ENCODE data around the gene XYLT1. TPM values are rescaled to one million over a fixed set of nuclear protein-coding genes. Genes with fewer than 3 reads are reported as not detected.

XYLT1 gene
- total RNA-seq, 1 donor from 2014 or later, result 27.3 TPM

DNA sequence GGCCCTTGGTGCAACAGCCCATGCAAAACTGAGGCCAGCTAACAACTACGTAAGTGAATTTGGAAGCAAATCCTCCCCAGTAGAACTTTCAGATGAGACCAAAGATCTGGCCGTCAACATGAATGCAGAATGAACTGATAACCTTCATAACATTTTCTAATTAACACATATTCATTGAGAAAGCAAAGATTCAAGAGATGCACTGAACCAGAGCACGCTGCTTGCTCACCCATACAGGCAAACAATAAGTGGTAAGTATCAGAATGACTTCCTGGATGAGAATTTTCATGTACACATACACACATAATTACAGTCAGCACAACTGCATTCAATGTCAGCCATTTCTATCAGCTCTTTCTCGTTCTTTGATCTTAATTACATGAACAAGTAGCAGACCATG is 30.6 kb downstream of the XYLT1 start:
- TF ChIP-seq, protein P1, sequence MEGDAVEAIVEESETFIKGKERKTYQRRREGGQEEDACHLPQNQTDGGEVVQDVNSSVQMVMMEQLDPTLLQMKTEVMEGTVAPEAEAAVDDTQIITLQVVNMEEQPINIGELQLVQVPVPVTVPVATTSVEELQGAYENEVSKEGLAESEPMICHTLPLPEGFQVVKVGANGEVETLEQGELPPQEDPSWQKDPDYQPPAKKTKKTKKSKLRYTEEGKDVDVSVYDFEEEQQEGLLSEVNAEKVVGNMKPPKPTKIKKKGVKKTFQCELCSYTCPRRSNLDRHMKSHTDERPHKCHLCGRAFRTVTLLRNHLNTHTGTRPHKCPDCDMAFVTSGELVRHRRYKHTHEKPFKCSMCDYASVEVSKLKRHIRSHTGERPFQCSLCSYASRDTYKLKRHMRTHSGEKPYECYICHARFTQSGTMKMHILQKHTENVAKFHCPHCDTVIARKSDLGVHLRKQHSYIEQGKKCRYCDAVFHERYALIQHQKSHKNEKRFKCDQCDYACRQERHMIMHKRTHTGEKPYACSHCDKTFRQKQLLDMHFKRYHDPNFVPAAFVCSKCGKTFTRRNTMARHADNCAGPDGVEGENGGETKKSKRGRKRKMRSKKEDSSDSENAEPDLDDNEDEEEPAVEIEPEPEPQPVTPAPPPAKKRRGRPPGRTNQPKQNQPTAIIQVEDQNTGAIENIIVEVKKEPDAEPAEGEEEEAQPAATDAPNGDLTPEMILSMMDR (IDR thresholded peaks at IDR 0.05), result no peak
- TF ChIP-seq POLR2AphosphoS5 (IDR thresholded peaks at IDR 0.05; ENCODE audit: insufficient read depth in 1 of 2, low read depth in 1 of 2), result no peak
- TF ChIP-seq POLR2A (IDR thresholded peaks at IDR 0.05), result no peak
- H3K27me3 ChIP-seq, result no peaks in the 10 kb centered on the region
- no peaks in the 10 kb centered on the region for H3K9me3 ChIP-seq
- intact Hi-C loops (cut with DNase I), result no loop called here
- H3K4me1 ChIP-seq, result peaks cover 8% of the 10 kb centered on the region
- DNase-seq (ENCODE audit: extremely low spot score in 2 of 2), result no peak
- H3K4me3 ChIP-seq, result no peak overlapping the region
- H3K27ac ChIP-seq, result no peak overlapping the region
- no peaks in the 10 kb centered on the region for H3K36me3 ChIP-seq

DNA sequence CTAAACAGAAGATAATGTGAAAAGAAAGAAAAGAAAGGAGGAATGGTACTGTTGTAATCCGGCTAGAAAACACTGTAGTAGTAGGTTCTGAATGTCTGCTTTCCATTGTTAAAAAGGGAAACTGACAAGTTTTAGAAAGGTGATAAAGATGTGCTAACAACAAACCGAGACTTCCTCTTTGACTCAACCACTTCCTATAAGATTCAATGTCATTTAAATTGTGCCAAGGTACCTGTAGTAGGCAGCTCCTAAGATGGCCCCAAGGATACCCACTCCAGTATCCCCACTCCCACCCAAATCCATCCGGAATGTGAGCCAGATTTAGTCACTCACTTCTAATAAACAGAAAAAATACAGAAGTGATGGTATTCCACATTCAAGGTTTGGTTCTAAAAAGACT is 31.2 kb downstream of the XYLT1 start:
- Histone ChIP-seq H3K36me3 (no peaks in the 10 kb centered on the region), H3K4me3 (no peak overlapping the region), H3K9me3 (no peaks in the 10 kb centered on the region), H3K27ac (no peak overlapping the region), H3K4me1 (peaks cover 12% of the 10 kb centered on the region), H3K27me3 (no peaks in the 10 kb centered on the region)
- TF ChIP-seq POLR2AphosphoS5 (IDR thresholded peaks at IDR 0.05; ENCODE audit: insufficient read depth in 1 of 2, low read depth in 1 of 2), result no peak
- TF ChIP-seq, protein P1 (IDR thresholded peaks at IDR 0.05), result no peak
- TF ChIP-seq POLR2A (IDR thresholded peaks at IDR 0.05), result no peak
- DNase-seq (ENCODE audit: extremely low spot score in 2 of 2), result no peak
- intact Hi-C loops (cut with DNase I), result no loop called here

DNA sequence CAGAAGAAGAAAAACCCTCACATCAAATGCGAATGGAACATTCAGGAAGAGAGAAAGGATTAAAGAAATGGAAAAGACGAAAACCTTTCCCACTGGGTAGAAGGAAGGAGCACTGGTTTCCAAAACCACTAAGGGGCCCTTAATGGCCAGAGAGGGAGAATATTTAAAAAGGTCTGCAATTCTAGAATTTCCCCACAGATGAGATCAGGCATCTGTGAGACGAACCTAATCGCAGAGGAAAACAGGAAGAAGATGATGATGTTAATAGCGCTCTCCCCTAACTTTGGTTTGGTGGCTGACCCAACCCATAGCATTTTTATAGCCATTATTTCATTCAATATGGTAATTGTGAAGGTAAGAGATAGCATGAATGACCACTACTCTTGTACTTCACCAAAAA is 32.8 kb downstream of the XYLT1 start:
- H3K27me3 ChIP-seq, result no peaks in the 10 kb centered on the region
- no peak for TF ChIP-seq POLR2A (IDR thresholded peaks at IDR 0.05)
- no peak for TF ChIP-seq POLR2AphosphoS5 (IDR thresholded peaks at IDR 0.05; ENCODE audit: insufficient read depth in 1 of 2, low read depth in 1 of 2)
- TF ChIP-seq, protein P1 (IDR thresholded peaks at IDR 0.05), result no peak
- peaks cover 22% of the 10 kb centered on the region for H3K4me1 ChIP-seq
- H3K27ac ChIP-seq, result no peak overlapping the region
- H3K36me3 ChIP-seq, result no peaks in the 10 kb centered on the region
- intact Hi-C loops (cut with DNase I), result no loop called here
- H3K9me3 ChIP-seq, result no peaks in the 10 kb centered on the region
- no peak for DNase-seq (ENCODE audit: extremely low spot score in 2 of 2)
- H3K4me3 ChIP-seq, result no peak overlapping the region

GRCh38 chr16:17437127-17437720 is 33.5 kb downstream of the XYLT1 start:
- no peak overlapping the region for H3K27ac ChIP-seq

GRCh38 chr16:17435318-17435717 is 35.4 kb downstream of the XYLT1 start:
- no peak overlapping the region for H3K27ac ChIP-seq
- intact Hi-C loops (cut with DNase I), result no loop called here
- no peak for TF ChIP-seq POLR2A (IDR thresholded peaks at IDR 0.05)
- TF ChIP-seq, protein P1 (IDR thresholded peaks at IDR 0.05), result no peak
- no peak for TF ChIP-seq POLR2AphosphoS5 (IDR thresholded peaks at IDR 0.05; ENCODE audit: insufficient read depth in 1 of 2, low read depth in 1 of 2)
- H3K9me3 ChIP-seq, result no peaks in the 10 kb centered on the region
- no peak overlapping the region for H3K4me3 ChIP-seq
- DNase-seq (ENCODE audit: extremely low spot score in 2 of 2), result no peak
- H3K4me1 ChIP-seq, result peaks cover 32% of the 10 kb centered on the region
- no peaks in the 10 kb centered on the region for H3K27me3 ChIP-seq
- no peaks in the 10 kb centered on the region for H3K36me3 ChIP-seq

More at GRCh38 chr16:17437127-17437720, 33.5 kb downstream of the XYLT1 start:
- no peaks in the 10 kb centered on the region for H3K27me3 ChIP-seq
- no peak for DNase-seq (ENCODE audit: extremely low spot score in 2 of 2)
- peaks cover 30% of the 10 kb centered on the region for H3K4me1 ChIP-seq
- H3K36me3 ChIP-seq, result no peaks in the 10 kb centered on the region
- TF ChIP-seq, protein P1 (IDR thresholded peaks at IDR 0.05), result no peak
- TF ChIP-seq POLR2AphosphoS5 (IDR thresholded peaks at IDR 0.05; ENCODE audit: insufficient read depth in 1 of 2, low read depth in 1 of 2), result no peak
- no peak for TF ChIP-seq POLR2A (IDR thresholded peaks at IDR 0.05)
- no peak overlapping the region for H3K4me3 ChIP-seq
- H3K9me3 ChIP-seq, result no peaks in the 10 kb centered on the region
- intact Hi-C loops (cut with DNase I), result no loop called here

Measured in vagina (tissue), 2 donors.